Fibroblast of lung (primary cell): Measurements from ENCODE around the gene SLC15A1. TPM values are rescaled to one million over a fixed set of nuclear protein-coding genes. Genes with fewer than 3 reads are reported as not detected.
A peak's percentile ranks its signal among the peaks of the same experiment; 100 is the strongest.

Source experiments
- DNase-seq, 2 donors: peaks; one replicate each; pipeline versions ENCODE4 v3.0.0 to v3.0.0-alpha.2; 2010; ENCODE audit warnings: low read depth in 2 of 2
- H2AFZ ChIP-seq: 2 replicates; pipeline ENCODE4 v1.5.1; 2012; ENCODE audit warnings: low read length, control low read depth, inconsistent platforms
- H3K27ac ChIP-seq: 2 replicates; pipeline ENCODE4 v1.5.1; 2011; ENCODE audit warnings: low read length, control low read depth; ENCODE audit not compliant: insufficient read depth
- H3K27me3 ChIP-seq: 2 replicates; pipeline ENCODE4 v1.5.1; 2011; ENCODE audit warnings: mild to moderate bottlenecking, low read length; ENCODE audit not compliant: control insufficient read depth, insufficient read depth
- H3K36me3 ChIP-seq: 2 replicates; pipeline ENCODE4 v1.5.1; 2011; ENCODE audit warnings: low read length; ENCODE audit not compliant: control insufficient read depth, insufficient read depth
- H3K4me1 ChIP-seq: 2 replicates; pipeline ENCODE4 v1.5.1; 2011; ENCODE audit warnings: low read length; ENCODE audit not compliant: control insufficient read depth, insufficient read depth; ENCODE audit errors: extremely low read depth
- H3K4me2 ChIP-seq: 2 replicates; pipeline ENCODE4 v1.5.1; 2011; ENCODE audit warnings: low read length, control low read depth; ENCODE audit not compliant: insufficient read depth; ENCODE audit errors: extremely low read depth
- H3K4me3 ChIP-seq, 4 experiments: fragments of 200-600 bp in 1 of 4; sonication (generic) in 1 of 4; replicated peaks in 1 of 4; 2 replicates each; pipeline ENCODE4 v1.5.1; 2011 to 2016; ENCODE audit warnings: low read length in 4 of 4, low read depth in 3 of 4, mild to moderate bottlenecking in 3 of 4, control low read depth in 2 of 4, inconsistent platforms in 1 of 4, mixed read lengths in 1 of 4; ENCODE audit not compliant: insufficient read depth in 1 of 4; ENCODE audit errors: control extremely low read depth in 1 of 4
- H3K79me2 ChIP-seq: 2 replicates; pipeline ENCODE4 v1.5.1; 2012; ENCODE audit warnings: mild to moderate bottlenecking, low read length, inconsistent platforms; ENCODE audit not compliant: control insufficient read depth, insufficient read depth
- H3K9ac ChIP-seq: 2 replicates; pipeline ENCODE4 v1.5.1; 2011; ENCODE audit warnings: mild to moderate bottlenecking, low read length, control low read depth; ENCODE audit not compliant: insufficient read depth
- H3K9me3 ChIP-seq: 2 replicates; pipeline ENCODE4 v1.5.1; 2012; ENCODE audit warnings: low read depth, low read length; ENCODE audit not compliant: control insufficient read depth, insufficient read depth
- H4K20me1 ChIP-seq: 2 replicates; pipeline ENCODE4 v1.5.1; 2011; ENCODE audit warnings: low read length; ENCODE audit not compliant: control insufficient read depth, insufficient read depth; ENCODE audit errors: extremely low read depth
- CTCF ChIP-seq, 2 donors: IDR thresholded peaks in 1 of 2; conservative IDR thresholded peaks in 1 of 2; 1 replicate in 1 of 2; 2 replicates in 1 of 2; pipeline ENCODE4 v1.5.1; 2011 to 2012; ENCODE audit warnings: low read length in 2 of 2, control low read depth in 1 of 2, inconsistent platforms in 1 of 2, low read depth in 1 of 2, mild to moderate bottlenecking in 1 of 2
- EZH2 ChIP-seq: IDR thresholded peaks from 2 replicates; pipeline ENCODE4 v1.5.1; 2012; ENCODE audit warnings: low read length, control low read depth, mild to moderate bottlenecking; ENCODE audit errors: missing control alignments
- polyA plus RNA-seq, 2 donors: library from polyadenylated mRNA; depleted of rRNA in 1 of 2; stranded (reverse) in 1 of 2; unstranded in 1 of 2; fragments of >200 nt; gene quantifications; 2 replicates each; pipeline ENCODE4 v1.2.1, GENCODE V29; 2011 to 2012; ENCODE audit warnings: missing spikeins in 1 of 2
- total RNA-seq: library from RNA; depleted of rRNA; stranded (reverse); fragments of >200 nt; gene quantifications from 2 replicates; pipeline ENCODE4 v1.2.1, GENCODE V29; 2014

The SLC15A1 gene
- total and polyA plus RNA-seq, 2 donors (not counting 1 experiment from before 2014, with no cell fraction given), result not detected

- Histone ChIP-seq H3K9me3 (no peaks in the 10 kb centered on the region), H4K20me1 (no peaks in the 10 kb centered on the region), H3K9ac (no peak overlapping the region), H3K4me1 (no peaks in the 10 kb centered on the region), H3K36me3 (no peaks in the 10 kb centered on the region), H3K27ac (no peak overlapping the region), H2AFZ (no peak overlapping the region), H3K4me2 (no peak overlapping the region), H3K27me3 (peaks cover under 1% of the 10 kb centered on the region), H3K79me2 (no peaks in the 10 kb centered on the region), H3K4me3 (no peak overlapping the region)
- TF ChIP-seq CTCF (conservative IDR thresholded peaks at IDR 0.05 in 1 of 2, IDR thresholded peaks at IDR 0.05 in 1 of 2; ENCODE audit: low read depth in 1 of 2, low read length in 2 of 2) (no peak), EZH2 (no peak)
- no peak for DNase-seq
Measured at GRCh38 chr13:98681049-98681448, 71.4 kb downstream of the SLC15A1 start.

- no peak overlapping the region for H3K4me3 ChIP-seq
- H3K27ac ChIP-seq, result no peak overlapping the region
- no peaks in the 10 kb centered on the region for H3K79me2 ChIP-seq
- no peaks in the 10 kb centered on the region for H3K27me3 ChIP-seq
- H4K20me1 ChIP-seq, result no peaks in the 10 kb centered on the region
- H3K9me3 ChIP-seq, result no peaks in the 10 kb centered on the region
- no peak for DNase-seq
- H2AFZ ChIP-seq, result no peak overlapping the region
- H3K36me3 ChIP-seq, result no peaks in the 10 kb centered on the region
- TF ChIP-seq EZH2, result no peak
- TF ChIP-seq CTCF (conservative IDR thresholded peaks at IDR 0.05 in 1 of 2, IDR thresholded peaks at IDR 0.05 in 1 of 2; ENCODE audit: low read depth in 1 of 2, low read length in 2 of 2), result no peak
- H3K9ac ChIP-seq, result no peak overlapping the region
- no peaks in the 10 kb centered on the region for H3K4me1 ChIP-seq
- no peak overlapping the region for H3K4me2 ChIP-seq
Measured at GRCh38 chr13:98678741-98679140, 73.7 kb downstream of the SLC15A1 start.

- no peaks in the 10 kb centered on the region for H3K36me3 ChIP-seq
- no peak overlapping the region for H3K4me2 ChIP-seq
- H3K9ac ChIP-seq, result no peak overlapping the region
- TF ChIP-seq EZH2, result no peak
- TF ChIP-seq CTCF (conservative IDR thresholded peaks at IDR 0.05 in 1 of 2, IDR thresholded peaks at IDR 0.05 in 1 of 2; ENCODE audit: low read depth in 1 of 2, low read length in 2 of 2), result no peak
- no peaks in the 10 kb centered on the region for H3K79me2 ChIP-seq
- H2AFZ ChIP-seq, result no peak overlapping the region
- no peaks in the 10 kb centered on the region for H3K27me3 ChIP-seq
- H4K20me1 ChIP-seq, result no peaks in the 10 kb centered on the region
- no peaks in the 10 kb centered on the region for H3K4me1 ChIP-seq
- DNase-seq, result peak; percentile 19 to 94
- no peak overlapping the region for H3K4me3 ChIP-seq
- no peaks in the 10 kb centered on the region for H3K9me3 ChIP-seq
- no peak overlapping the region for H3K27ac ChIP-seq
Measured at GRCh38 chr13:98677398-98677797, 75.1 kb downstream of the SLC15A1 start.
